HL-60 (cell line): ENCODE data around the gene ZZZ3.

Experiments
- CTCF ChIP-seq: IDR thresholded peaks from one replicate; pipeline ENCODE4 v1.5.1; 2011; ENCODE audit warnings: low read length, control low read depth, inconsistent platforms; ENCODE audit not compliant: insufficient read depth
- GABPA ChIP-seq: IDR thresholded peaks from 2 replicates; pipeline ENCODE4 v1.6.1; 2012; ENCODE audit warnings: low read depth
- POLR2AphosphoS5 ChIP-seq: IDR thresholded peaks from 2 replicates; pipeline ENCODE4 v1.6.1; 2012; ENCODE audit warnings: low read depth
- REST ChIP-seq: IDR thresholded peaks from 2 replicates; pipeline ENCODE4 v1.6.1; 2012; ENCODE audit warnings: low read depth; ENCODE audit not compliant: insufficient replicate concordance

GRCh38 chr1:77658271-77658670 lies 24.2 kb downstream of the ZZZ3 start:
- TF ChIP-seq CTCF: no peak
- no peak for TF ChIP-seq POLR2AphosphoS5
- no peak for TF ChIP-seq REST
- no peak for TF ChIP-seq GABPA
